SK-N-SH (cell line): Measurements from ENCODE around the gene PAM. TPM values are rescaled to one million over a fixed set of nuclear protein-coding genes. Genes with fewer than 3 reads are reported as not detected.

ENCODE experiments used
- CTCF ChIA-PET: fragments of 300-600, 350-600 bp; formaldehyde crosslinking; extraction: SDS; loops from one replicate; lab custom pipeline; 2021; lab: Yijun Ruan, JAX
- POLR2A ChIA-PET: fragments of 350-600 bp; sonication (Branson Sonifier 250); formaldehyde crosslinking; extraction: SDS; loops from one replicate; lab custom pipeline; 2020; ENCODE audit warnings: antibody characterized with exemption, inconsistent platforms; lab: Yijun Ruan, JAX
- DNase-seq: peaks from one replicate; pipeline ENCODE4 v3.0.0; 2012
- H2AFZ ChIP-seq: fragments of 200-600 bp; sonication (generic); 2 replicates; pipeline ENCODE4 v1.8.1; 2016; ENCODE audit warnings: antibody characterized with exemption, mild to moderate bottlenecking, low read depth
- H3F3A ChIP-seq: fragments of 200-600 bp; sonication (generic); replicated peaks from 2 replicates; pipeline ENCODE3; 2016; ENCODE audit warnings: antibody characterized with exemption, mild to moderate bottlenecking; ENCODE audit not compliant: insufficient read depth
- H3K27ac ChIP-seq, 2 experiments: fragments of 200-500 bp in 1 of 2; fragments of 200-600 bp in 1 of 2; sonication (Bioruptor generic) in 1 of 2; sonication (generic), shearing (Covaris generic) in 1 of 2; 2 replicates each; pipeline versions ENCODE4 v1.5.1 to v1.6.1; 2014 to 2016; ENCODE audit warnings: low read depth in 2 of 2, inconsistent platforms in 1 of 2, low read length in 1 of 2, mild to moderate bottlenecking in 1 of 2, mixed read lengths in 1 of 2
- H3K27me3 ChIP-seq: fragments of 200-600 bp; sonication (generic), shearing (Covaris generic); 2 replicates; pipeline ENCODE4 v1.6.1; 2016; ENCODE audit warnings: mixed run types; ENCODE audit not compliant: insufficient read depth
- H3K36me3 ChIP-seq, 2 experiments: fragments of 200-500 bp in 1 of 2; fragments of 200-600 bp in 1 of 2; sonication (Bioruptor generic) in 1 of 2; sonication (generic) in 1 of 2; replicated peaks in 1 of 2; 2 replicates each; pipeline versions ENCODE3 to v1.5.1; 2014 to 2016; ENCODE audit warnings: low read length in 1 of 2, mild to moderate bottlenecking in 1 of 2; ENCODE audit not compliant: insufficient read depth in 2 of 2, control insufficient read depth in 1 of 2
- H3K4me1 ChIP-seq, 2 experiments: fragments of 200-500 bp in 1 of 2; fragments of 200-600 bp in 1 of 2; sonication (Bioruptor generic) in 1 of 2; sonication (generic), shearing (Covaris generic) in 1 of 2; 2 replicates each; pipeline versions ENCODE4 v1.5.1 to v1.6.1; 2014 to 2016; ENCODE audit warnings: low read depth in 1 of 2, low read length in 1 of 2, mixed run types in 1 of 2; ENCODE audit not compliant: insufficient read depth in 2 of 2, control insufficient read depth in 1 of 2
- H3K4me2 ChIP-seq: fragments of 200-600 bp; sonication (generic), shearing (Covaris generic); 2 replicates; pipeline ENCODE4 v1.6.1; 2017; ENCODE audit warnings: mixed run types
- H3K4me3 ChIP-seq, 2 experiments: fragments of 200-500 bp in 1 of 2; fragments of 200-600 bp in 1 of 2; sonication (Bioruptor generic) in 1 of 2; sonication (generic), shearing (Covaris generic) in 1 of 2; 2 replicates each; pipeline versions ENCODE4 v1.5.1 to v1.8.1; 2014 to 2016; ENCODE audit warnings: low read depth in 2 of 2, inconsistent platforms in 1 of 2, low read length in 1 of 2, mild to moderate bottlenecking in 1 of 2, mixed read lengths in 1 of 2, moderate library complexity in 1 of 2
- H3K79me2 ChIP-seq: fragments of 200-600 bp; sonication (generic); 2 replicates; pipeline ENCODE4 v1.8.1; 2017; ENCODE audit warnings: mild to moderate bottlenecking; ENCODE audit not compliant: insufficient read depth
- H3K9ac ChIP-seq: fragments of 200-600 bp; sonication (generic); 2 replicates; pipeline ENCODE4 v1.6.1; 2017; ENCODE audit warnings: mixed run types
- H3K9me2 ChIP-seq: fragments of 200-600 bp; sonication (generic); 2 replicates; pipeline ENCODE4 v1.6.1; 2017; ENCODE audit warnings: mixed run types
- H3K9me3 ChIP-seq: fragments of 200-600 bp; sonication (generic); 2 replicates; pipeline ENCODE4 v1.6.1; 2017; ENCODE audit warnings: mixed run types, mild to moderate bottlenecking, moderate library complexity
- H4K20me1 ChIP-seq: fragments of 200-600 bp; sonication (generic); 2 replicates; pipeline ENCODE4 v1.6.1; 2017; ENCODE audit warnings: mild to moderate bottlenecking, mixed run types; ENCODE audit not compliant: insufficient read depth
- CHD2 ChIP-seq: fragments of 150-350 bp; IDR thresholded peaks from 2 replicates; pipeline ENCODE4 v1.6.1; 2018; ENCODE audit warnings: low read length; ENCODE audit not compliant: partially characterized antibody
- EP300 ChIP-seq, 2 experiments: IDR thresholded peaks; 2 replicates each; pipeline versions ENCODE4 v1.4.0 to v1.6.1; 2012; ENCODE audit warnings: borderline replicate concordance in 1 of 2, low read depth in 1 of 2, low read length in 1 of 2
- EZH2phosphoT487 ChIP-seq: fragments of 200-600 bp; sonication (generic); IDR thresholded peaks from 2 replicates; pipeline ENCODE4 v1.6.1; 2017; ENCODE audit warnings: low read depth, mixed run types, mild to moderate bottlenecking, antibody characterized with exemption, moderate library complexity, borderline replicate concordance
- FOSL2 ChIP-seq: IDR thresholded peaks from 2 replicates; pipeline ENCODE4 v1.4.0; 2012; ENCODE audit warnings: low read depth, mild to moderate bottlenecking, moderate library complexity, borderline replicate concordance
- GABPA ChIP-seq: IDR thresholded peaks from 2 replicates; pipeline ENCODE4 v1.4.0; 2012; ENCODE audit warnings: low read depth, mild to moderate bottlenecking
- GATA2 ChIP-seq: sonication (generic); formaldehyde crosslinking; IDR thresholded peaks from 2 replicates; pipeline ENCODE4 v1.5.0; 2020; ENCODE audit warnings: mild to moderate bottlenecking, missing genetic modification reagents
- JUND ChIP-seq: IDR thresholded peaks from 2 replicates; pipeline ENCODE4 v1.4.0; 2012
- NFIC ChIP-seq: IDR thresholded peaks from 2 replicates; pipeline ENCODE4 v1.4.0; 2012; ENCODE audit warnings: borderline replicate concordance
- POLR2AphosphoS5 ChIP-seq: IDR thresholded peaks from 2 replicates; pipeline ENCODE4 v1.6.1; 2012; ENCODE audit warnings: low read depth, low read length
- RFX5 ChIP-seq: IDR thresholded peaks from 2 replicates; pipeline ENCODE4 v1.6.1; 2012; ENCODE audit warnings: mild to moderate bottlenecking, improper control_type of control experiment, low read length
- SMC3 ChIP-seq: IDR thresholded peaks from 2 replicates; pipeline ENCODE4 v1.6.1; 2012; ENCODE audit warnings: low read depth, low read length, improper control_type of control experiment
- TAF1 ChIP-seq: IDR thresholded peaks from 2 replicates; pipeline ENCODE4 v1.6.1; 2012; ENCODE audit warnings: low read depth, mild to moderate bottlenecking, low read length, moderate library complexity, borderline replicate concordance
- TCF12 ChIP-seq: IDR thresholded peaks from 2 replicates; pipeline ENCODE4 v1.4.0; 2012
- YY1 ChIP-seq: IDR thresholded peaks from 2 replicates; pipeline ENCODE4 v1.4.0; 2012; ENCODE audit warnings: low read depth, mild to moderate bottlenecking
- WGBS: methylation state at CpG from one replicate; pipeline ENCODE4 v1.1.6; 2017; ENCODE audit warnings: low lambda C conversion rate; 5-methylcytosine and 5-hydroxymethylcytosine counted together
- polyA plus RNA-seq, 3 experiments: library from polyadenylated mRNA; depleted of rRNA; stranded (reverse); fragments of >200 nt; gene quantifications; 2 replicates each; pipeline ENCODE4 v1.2.3, GENCODE V29; 2012
- TF ChIP-seq, protein P1 (sequence below): fragments of 150-350 bp; IDR thresholded peaks from 2 replicates; pipeline ENCODE4 v1.6.1; 2017; ENCODE audit warnings: antibody characterized with exemption, low read length, low read depth, borderline replicate concordance
- TF ChIP-seq, protein P2 (sequence below): fragments of 200-600 bp; sonication (generic); IDR thresholded peaks from 2 replicates; pipeline ENCODE4 v1.6.1; 2017; ENCODE audit warnings: antibody characterized with exemption, mild to moderate bottlenecking, moderate library complexity
- TF ChIP-seq, protein P3 (sequence below): IDR thresholded peaks from 2 replicates; pipeline ENCODE4 v1.4.0; 2012; ENCODE audit warnings: low read depth
- TF ChIP-seq, protein P4 (sequence below): IDR thresholded peaks from 2 replicates; pipeline ENCODE4 v1.4.0; 2012; ENCODE audit warnings: low read depth, borderline replicate concordance

The PAM gene
- polyA plus RNA-seq, 1 of the 3 experiments (the other 2 are of a cell fraction): 507 TPM

DNA sequence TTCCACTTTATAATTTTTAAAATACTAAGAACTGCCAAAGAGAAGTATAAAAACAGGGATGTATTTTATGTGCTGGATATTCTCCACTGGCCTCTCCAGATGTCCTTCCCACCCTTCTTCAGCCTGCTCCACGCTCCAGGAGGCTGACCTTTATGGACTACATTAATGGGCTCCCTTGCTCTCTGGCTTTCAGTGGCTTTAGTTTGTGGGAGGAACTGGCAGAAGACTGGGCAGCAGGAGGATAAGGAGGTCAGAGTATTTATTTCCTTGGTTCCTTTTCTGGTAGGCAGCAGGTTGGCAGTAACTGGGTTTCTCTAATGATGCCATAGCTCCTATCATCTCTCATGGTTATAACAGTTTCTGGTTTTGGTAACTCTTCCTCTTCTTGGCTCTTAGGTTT, 133.9 kb downstream of the PAM start:
- Histone ChIP-seq H2AFZ (no peak overlapping the region), H3K4me3 (no peak overlapping the region), H3K79me2 (peaks cover 87% of the 10 kb centered on the region), H3K9ac (no peak overlapping the region), H3K9me3 (no peaks in the 10 kb centered on the region), H3F3A (peaks cover 4% of the 10 kb centered on the region), H3K36me3 (peaks cover 9 to 21% of the 10 kb centered on the region in 2 experiments), H3K27ac (no peak overlapping the region), H3K4me1 (no peaks in the 10 kb centered on the region; a peak in 3 of 4 replicates), H3K27me3 (no peaks in the 10 kb centered on the region), H3K9me2 (no peaks in the 10 kb centered on the region), H3K4me2 (no peak overlapping the region), H4K20me1 (peaks cover 11% of the 10 kb centered on the region; the same call in 1 of the 2 replicates)
- TF ChIP-seq, protein P1, sequence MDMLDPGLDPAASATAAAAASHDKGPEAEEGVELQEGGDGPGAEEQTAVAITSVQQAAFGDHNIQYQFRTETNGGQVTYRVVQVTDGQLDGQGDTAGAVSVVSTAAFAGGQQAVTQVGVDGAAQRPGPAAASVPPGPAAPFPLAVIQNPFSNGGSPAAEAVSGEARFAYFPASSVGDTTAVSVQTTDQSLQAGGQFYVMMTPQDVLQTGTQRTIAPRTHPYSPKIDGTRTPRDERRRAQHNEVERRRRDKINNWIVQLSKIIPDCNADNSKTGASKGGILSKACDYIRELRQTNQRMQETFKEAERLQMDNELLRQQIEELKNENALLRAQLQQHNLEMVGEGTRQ: no peak
- 92% methylated on average over 1 of the region's 1 CpG for WGBS
- DNase-seq: no peak
- ChIA-PET POLR2A (no interaction called here), CTCF (no interaction called here)

DNA sequence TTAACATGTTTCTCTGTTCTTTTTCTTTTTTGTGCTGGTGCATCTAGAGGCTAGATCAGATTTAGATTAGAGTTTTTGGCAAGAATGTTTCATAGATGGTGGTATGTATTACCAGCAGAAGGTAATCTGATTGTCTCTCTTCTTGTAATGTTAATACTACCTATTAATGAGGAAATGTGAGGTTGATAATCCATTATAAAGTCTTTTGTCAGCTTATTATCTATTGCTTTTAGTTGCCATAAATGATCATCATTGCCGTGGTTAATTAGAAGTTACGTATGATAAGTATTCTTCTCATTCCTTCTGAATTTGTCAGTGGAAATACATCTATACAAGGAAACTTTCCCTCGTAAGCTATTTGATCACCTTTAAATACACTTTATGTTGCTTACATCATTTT, 135.0 kb downstream of the PAM start:
- no peak for TF ChIP-seq RFX5
- TF ChIP-seq POLR2AphosphoS5: no peak
- TF ChIP-seq SMC3: no peak
- 0 out of 2 replicates have a peak, but pooled peaks have one; percentile 24 for TF ChIP-seq TCF12
- no peak for TF ChIP-seq GATA2 (CRISPR knock-in tag)
- TF ChIP-seq EP300 (IDR thresholded peaks at IDR 0.05; ENCODE audit: borderline replicate concordance in 1 of 2, low read depth in 1 of 2, low read length in 1 of 2): peak; percentile 24 to 26; a peak in 2 of 4 replicates
- TF ChIP-seq FOSL2: no peak
- 0 out of 2 replicates have a peak, but pooled peaks have one; percentile 27 for TF ChIP-seq NFIC
- TF ChIP-seq TAF1: no peak
- no peaks in the 10 kb centered on the region for H3K9me2 ChIP-seq
- ChIA-PET CTCF (interaction anchor here (1.2 to 1.4 kb wide), 2 partner anchors 45 to 110 kb away, joined by 3 to 4 read pairs; no protein-coding TSS in a partner anchor), POLR2A (no interaction called here)
- peaks cover 93% of the 10 kb centered on the region for H3K79me2 ChIP-seq
- no peaks in the 10 kb centered on the region for H3K27me3 ChIP-seq
- H2AFZ ChIP-seq: no peak overlapping the region
- no peak overlapping the region for H3K4me2 ChIP-seq
- DNase-seq: no peak
- no peak overlapping the region for H3K4me3 ChIP-seq
- no peak overlapping the region for H3K9ac ChIP-seq
- no peak overlapping the region; a peak in 1 of 4 replicates for H3K27ac ChIP-seq
- H3K36me3 ChIP-seq: peaks cover 9 to 21% of the 10 kb centered on the region in 2 experiments
- no peaks in the 10 kb centered on the region for H3F3A ChIP-seq
- no peaks in the 10 kb centered on the region; a peak in 3 of 4 replicates for H3K4me1 ChIP-seq
- H4K20me1 ChIP-seq: peaks cover 18% of the 10 kb centered on the region; the same call in 1 of the 2 replicates
- 51% methylated on average over 3 of the region's 3 CpGs for WGBS
- H3K9me3 ChIP-seq: no peaks in the 10 kb centered on the region

DNA sequence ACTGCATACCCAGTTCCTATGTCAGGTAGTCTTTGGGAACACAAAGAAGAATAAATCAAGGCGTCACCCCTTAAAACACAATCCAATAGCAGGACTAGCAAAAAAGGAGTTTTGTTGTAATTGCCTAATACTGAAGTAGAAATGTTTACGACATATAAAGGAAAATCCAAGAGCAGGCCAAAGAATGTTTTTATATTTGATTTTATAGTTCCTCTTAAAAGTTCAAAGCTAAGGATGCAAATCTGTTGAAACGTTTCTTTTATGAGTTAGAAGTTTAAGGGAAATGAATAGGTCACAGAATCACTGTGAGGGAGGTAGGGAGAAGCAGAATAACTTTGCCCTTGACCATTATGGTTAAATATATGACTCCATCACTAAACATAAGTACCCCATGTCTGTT, 136.1 kb downstream of the PAM start:
- H3K79me2 ChIP-seq: peaks cover 92% of the 10 kb centered on the region
- H2AFZ ChIP-seq: no peak overlapping the region
- H3K27ac ChIP-seq: no peak overlapping the region
- DNase-seq: no peak
- no peak overlapping the region for H3K9ac ChIP-seq
- H3F3A ChIP-seq: no peaks in the 10 kb centered on the region
- no peak overlapping the region for H3K4me3 ChIP-seq
- H3K4me2 ChIP-seq: no peak overlapping the region
- H3K4me1 ChIP-seq: no peaks in the 10 kb centered on the region; a peak in 2 of 4 replicates
- H4K20me1 ChIP-seq: peaks cover 18% of the 10 kb centered on the region; the same call in 1 of the 2 replicates
- no peaks in the 10 kb centered on the region for H3K27me3 ChIP-seq
- CTCF ChIA-PET: interaction anchor here (0.6 to 1.5 kb wide), 4 partner anchors 8 to 111 kb away, joined by 3 to 4 read pairs (median 4); no protein-coding TSS in a partner anchor
- POLR2A ChIA-PET: no interaction called here
- 82% methylated on average over 3 of the region's 3 CpGs for WGBS
- H3K9me2 ChIP-seq: no peaks in the 10 kb centered on the region
- peaks cover 11 to 21% of the 10 kb centered on the region in 2 experiments for H3K36me3 ChIP-seq
- no peaks in the 10 kb centered on the region for H3K9me3 ChIP-seq
- TF ChIP-seq JUND: no peak
- TF ChIP-seq EZH2phosphoT487: no peak
- TF ChIP-seq, protein P1: no peak
- TF ChIP-seq, protein P2, sequence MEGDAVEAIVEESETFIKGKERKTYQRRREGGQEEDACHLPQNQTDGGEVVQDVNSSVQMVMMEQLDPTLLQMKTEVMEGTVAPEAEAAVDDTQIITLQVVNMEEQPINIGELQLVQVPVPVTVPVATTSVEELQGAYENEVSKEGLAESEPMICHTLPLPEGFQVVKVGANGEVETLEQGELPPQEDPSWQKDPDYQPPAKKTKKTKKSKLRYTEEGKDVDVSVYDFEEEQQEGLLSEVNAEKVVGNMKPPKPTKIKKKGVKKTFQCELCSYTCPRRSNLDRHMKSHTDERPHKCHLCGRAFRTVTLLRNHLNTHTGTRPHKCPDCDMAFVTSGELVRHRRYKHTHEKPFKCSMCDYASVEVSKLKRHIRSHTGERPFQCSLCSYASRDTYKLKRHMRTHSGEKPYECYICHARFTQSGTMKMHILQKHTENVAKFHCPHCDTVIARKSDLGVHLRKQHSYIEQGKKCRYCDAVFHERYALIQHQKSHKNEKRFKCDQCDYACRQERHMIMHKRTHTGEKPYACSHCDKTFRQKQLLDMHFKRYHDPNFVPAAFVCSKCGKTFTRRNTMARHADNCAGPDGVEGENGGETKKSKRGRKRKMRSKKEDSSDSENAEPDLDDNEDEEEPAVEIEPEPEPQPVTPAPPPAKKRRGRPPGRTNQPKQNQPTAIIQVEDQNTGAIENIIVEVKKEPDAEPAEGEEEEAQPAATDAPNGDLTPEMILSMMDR: no peak
- TF ChIP-seq CHD2: no peak
- TF ChIP-seq NFIC: no peak
- TF ChIP-seq GABPA: no peak
- TF ChIP-seq, protein P3, sequence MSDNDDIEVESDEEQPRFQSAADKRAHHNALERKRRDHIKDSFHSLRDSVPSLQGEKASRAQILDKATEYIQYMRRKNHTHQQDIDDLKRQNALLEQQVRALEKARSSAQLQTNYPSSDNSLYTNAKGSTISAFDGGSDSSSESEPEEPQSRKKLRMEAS: no peak
- TF ChIP-seq, protein P4, sequence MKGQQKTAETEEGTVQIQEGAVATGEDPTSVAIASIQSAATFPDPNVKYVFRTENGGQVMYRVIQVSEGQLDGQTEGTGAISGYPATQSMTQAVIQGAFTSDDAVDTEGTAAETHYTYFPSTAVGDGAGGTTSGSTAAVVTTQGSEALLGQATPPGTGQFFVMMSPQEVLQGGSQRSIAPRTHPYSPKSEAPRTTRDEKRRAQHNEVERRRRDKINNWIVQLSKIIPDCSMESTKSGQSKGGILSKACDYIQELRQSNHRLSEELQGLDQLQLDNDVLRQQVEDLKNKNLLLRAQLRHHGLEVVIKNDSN: no peak
- TF ChIP-seq YY1: no peak
